GM21367 (cell line): Measurements from ENCODE around the gene IL3.
A peak's percentile ranks its signal among the peaks of the same experiment; 100 is the strongest.

ENCODE experiments used
- ATAC-seq: cut with Tn5 transposase; IDR thresholded peaks from one replicate; pipeline ENCODE4 v1.9.1; 2021; ENCODE audit not compliant: unreplicated experiment

The IL3 gene, protein sequence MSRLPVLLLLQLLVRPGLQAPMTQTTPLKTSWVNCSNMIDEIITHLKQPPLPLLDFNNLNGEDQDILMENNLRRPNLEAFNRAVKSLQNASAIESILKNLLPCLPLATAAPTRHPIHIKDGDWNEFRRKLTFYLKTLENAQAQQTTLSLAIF

GRCh38 chr5:132060501-132061161 lies at the start of gene IL3:
Gene IL3, plus strand, starts transcription at chr5:132060655. Its CDS starts 52 bp downstream, at chr5:132060707.
- no peak for ATAC-seq

- no peak for ATAC-seq
These were observed 49.4 kb upstream of the IL3 start for GRCh38 chr5:132010989-132011621.

DNA sequence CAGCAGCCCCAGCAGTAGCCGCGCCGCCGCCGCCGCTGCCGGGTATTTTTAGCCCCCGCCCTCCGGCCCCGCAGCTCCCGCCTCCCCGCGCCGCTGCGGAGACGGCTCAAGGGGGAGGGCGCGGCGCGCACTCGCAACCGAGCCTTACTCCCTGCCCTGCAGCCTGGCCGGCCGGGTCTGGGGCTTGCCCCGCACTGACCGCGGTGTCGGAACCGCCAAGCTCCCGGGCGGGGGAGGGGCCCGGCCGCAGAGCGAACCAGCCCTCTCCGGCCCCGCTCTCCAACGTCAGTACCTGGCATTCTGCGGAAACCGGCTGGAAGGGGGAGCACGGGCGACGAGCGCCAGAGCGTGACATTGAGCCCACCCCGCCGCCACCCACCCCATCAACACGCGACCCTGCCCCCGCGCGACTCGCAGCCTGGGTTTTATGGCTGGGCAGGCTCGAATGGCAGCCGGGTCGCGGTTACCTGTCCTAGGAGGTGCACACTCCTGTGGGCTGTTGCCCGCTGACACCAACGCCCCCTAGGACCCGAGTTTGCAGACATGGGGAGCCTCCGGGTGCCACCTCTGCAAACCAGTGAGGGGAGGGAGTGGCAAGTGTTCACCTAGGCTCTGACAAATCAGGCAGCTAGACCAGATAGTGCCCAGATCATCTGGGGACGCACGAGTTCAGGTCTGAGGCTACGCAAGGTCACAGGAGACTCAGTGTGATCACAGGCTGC lies 48.7 kb upstream of the IL3 start, which contains the start of gene ACSL6:
Gene ACSL6 (minus strand): TSS at position 37 of the 722 bp plus-strand sequence. CDS start 105 bp downstream, outside the sequence.
- no peak for ATAC-seq

- no peak for ATAC-seq
These were observed 48.0 kb upstream of the IL3 start for GRCh38 chr5:132012371-132013005.

DNA sequence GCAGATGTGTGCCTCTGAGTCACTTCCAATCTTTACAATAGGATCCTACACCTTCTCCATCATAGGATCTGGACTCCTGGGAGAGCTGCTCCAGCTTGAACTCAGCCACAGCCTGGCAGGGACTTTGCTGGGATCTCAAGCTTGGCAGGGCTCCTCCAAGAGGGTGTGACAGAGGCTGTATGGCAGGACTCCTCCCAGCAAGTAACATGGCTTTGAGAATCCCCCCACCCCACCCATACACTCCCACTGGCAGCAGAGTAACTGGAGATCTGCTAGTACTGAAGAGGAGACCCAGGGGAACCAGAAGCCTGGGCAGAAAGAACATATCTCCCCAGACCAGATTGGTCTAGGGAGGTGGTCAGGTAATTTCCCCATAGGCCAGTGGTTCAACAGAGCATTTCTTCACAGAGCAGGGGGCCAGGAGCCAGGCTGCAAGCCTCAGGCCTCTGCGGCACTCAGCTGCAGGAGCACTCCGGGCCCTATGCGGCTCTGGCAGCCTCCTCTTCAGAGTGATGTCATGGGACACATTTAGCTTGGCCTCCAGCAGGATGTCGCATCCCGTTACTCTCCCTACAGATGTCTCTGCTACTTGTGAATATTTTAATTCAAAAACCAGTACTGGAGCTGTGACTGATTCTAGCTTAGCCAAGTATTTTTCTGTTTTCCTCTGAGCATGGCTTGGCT lies 47.3 kb upstream of the IL3 start:
- no peak for ATAC-seq

GRCh38 chr5:132013711-132014110 lies 46.7 kb upstream of the IL3 start:
- no peak for ATAC-seq

DNA sequence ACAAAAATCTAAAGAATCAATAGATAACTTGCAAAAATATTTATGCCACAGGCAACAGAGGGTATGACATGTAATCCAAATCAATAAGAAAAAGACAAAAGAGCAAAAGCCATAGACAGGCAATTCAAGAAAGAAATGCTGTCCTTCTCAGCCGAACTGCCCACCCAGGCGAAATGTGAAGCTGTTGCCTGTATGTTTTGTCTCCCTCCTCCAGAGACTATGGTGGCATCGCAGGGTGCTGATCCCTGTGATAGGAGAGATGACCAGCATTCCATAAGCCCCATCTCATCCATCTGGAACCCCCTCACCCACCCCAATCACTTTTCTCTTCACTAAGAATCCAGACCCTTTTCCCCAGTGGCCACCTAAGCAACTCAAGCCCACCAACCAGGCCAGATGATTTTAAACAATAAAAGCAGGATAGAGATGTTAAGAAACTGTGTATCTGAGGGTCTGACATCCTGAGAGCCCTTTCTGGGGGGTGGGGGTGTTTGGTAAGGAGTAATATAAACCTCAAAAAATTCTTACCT lies 43.7 kb upstream of the IL3 start:
- no peak for ATAC-seq

- no peak for ATAC-seq
These were observed 43.1 kb upstream of the IL3 start for GRCh38 chr5:132017316-132017715.

DNA sequence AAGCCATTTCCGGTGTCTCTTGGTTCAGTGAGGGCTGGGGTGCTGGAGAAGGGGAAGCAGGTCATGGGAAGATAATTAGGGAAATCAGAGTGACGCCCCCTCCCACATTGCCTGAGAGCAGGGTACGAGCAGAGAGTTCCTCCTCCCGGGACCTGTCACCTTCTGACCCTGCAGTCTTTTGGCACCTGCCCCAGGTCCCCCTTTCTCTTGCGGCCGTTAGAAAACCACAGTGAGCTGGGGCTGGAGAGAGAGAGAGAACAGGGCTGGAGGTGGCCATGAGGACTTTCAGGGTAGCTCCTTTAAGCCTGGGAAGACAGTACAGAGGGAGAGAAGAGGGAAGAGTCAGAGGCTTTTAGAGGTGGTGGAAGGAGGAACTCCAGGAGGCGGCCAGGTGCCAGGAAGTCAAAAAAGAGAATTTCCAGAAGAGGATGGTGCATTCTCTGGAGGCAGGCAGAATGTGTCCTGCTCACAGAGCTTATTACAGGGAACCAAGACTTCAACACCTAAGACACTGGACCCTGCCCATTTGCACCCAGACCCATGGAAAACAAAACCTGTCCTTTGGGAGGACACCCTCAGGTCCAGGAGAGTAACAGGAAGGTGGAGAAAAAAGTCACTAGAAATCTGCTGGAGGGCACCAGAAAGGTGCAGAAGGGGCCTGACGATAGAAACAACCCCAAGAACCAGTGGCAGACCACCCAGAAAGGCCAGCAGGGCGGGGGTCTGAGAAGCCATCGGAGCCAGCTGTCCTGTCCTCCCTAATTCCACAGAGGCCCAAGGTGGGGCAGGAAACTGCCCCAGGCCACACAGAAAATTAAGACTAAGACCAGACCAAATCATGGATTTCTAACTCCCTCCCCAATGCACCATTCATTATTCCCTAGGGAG lies 42.5 kb upstream of the IL3 start:
- no peak for ATAC-seq

DNA sequence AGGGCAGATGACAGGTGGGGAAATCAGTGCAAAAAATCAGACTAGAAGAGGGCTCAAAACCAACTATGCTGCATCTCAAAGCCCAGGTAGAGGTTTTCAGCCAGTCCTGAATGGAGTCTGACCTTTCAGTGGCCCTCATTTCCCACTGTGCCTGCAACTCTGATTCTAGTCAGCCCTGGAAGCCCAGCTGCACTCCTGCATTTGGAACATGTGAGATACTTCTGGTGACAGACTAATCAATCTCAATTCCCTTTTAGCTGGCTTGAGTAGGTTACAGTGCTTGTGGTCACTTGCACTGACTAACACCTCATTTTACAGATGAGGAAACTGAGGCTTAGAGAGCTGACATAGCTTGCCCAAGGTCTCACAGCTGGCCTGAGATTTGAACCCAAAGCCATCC lies 41.1 kb upstream of the IL3 start:
- ATAC-seq, result no peak

DNA sequence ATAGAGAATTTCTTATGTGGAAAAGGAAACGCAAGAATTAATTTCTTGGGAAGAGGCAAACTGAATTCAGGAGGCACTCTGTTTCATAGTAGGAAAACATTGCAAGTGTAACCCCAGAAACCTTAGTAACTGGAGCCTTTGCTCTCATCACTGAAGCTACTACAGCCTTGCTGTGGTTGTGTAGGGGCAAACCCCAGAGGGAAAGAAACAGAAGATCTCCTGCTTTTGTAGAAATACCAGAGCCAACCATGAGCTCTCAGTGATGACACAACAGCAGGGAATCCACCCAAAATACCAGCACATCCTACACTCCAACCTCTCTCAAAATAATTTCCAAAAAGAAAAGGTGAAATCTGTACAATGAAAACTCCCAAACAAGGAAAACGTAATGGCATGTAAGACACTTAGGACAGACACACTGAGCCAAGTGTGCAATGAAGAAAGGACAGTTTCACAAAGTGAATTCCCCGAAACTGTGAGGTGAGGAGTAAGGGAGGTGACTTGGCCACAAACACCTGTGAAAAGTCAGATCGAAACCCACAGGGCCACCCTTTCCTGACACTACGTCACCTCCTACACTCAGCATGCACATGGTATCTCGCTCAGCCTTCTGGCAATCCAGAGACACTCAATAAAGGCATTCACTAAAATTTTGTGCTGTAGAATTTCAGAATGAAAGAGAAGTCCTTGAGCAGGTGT lies 40.4 kb upstream of the IL3 start:
- peak; percentile 97 for ATAC-seq

- ATAC-seq, result peak; percentile 0
These were observed 39.7 kb upstream of the IL3 start for GRCh38 chr5:132020568-132021339.

GRCh38 chr5:132021654-132022053 lies 38.8 kb upstream of the IL3 start:
- ATAC-seq, result no peak

GRCh38 chr5:132022737-132023136 lies 37.7 kb upstream of the IL3 start:
- no peak for ATAC-seq

DNA sequence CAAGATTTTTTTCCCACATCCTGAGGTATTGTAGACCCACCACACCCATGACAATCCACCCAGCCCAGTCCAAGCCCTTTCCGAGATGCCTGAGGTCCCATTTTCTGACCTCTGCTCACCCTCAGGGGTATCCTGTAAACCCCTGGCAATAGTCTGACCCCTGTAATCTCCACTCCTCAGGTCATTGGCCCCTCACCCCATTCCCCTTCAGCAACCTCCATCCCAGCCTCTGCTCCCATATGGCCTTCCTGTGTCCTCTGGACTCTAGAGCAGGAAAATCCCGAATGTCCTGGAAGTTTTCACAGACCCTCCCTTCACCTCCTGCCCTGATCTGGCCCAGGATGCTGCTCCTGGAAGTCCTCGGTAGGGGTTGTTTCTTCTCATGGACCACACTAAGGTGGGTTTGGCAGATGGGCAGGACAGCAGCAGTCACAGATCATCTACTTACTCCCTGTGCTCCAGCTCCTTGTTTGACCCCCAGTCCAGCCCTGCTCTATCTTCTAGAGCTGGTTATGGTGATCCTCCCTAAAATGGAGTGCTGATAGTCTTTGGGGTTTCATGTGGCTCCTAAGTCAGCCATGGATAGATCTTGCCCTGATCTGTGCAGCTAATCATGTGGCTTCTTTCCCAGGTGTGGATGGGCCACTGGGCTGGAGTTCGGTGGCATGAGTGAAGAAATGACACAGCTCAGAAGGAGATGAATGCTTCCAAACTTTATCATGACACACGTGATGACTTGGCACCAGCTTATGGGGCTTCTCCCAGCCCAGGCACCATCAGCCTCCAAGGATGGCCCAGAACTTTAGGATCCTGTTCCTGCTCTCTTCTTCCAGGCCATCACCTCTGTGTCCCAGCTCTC lies 37.0 kb upstream of the IL3 start:
- no peak for ATAC-seq

- ATAC-seq, result no peak
These were observed 36.4 kb upstream of the IL3 start for GRCh38 chr5:132024117-132024435.

GRCh38 chr5:132024789-132025402 lies 35.6 kb upstream of the IL3 start:
- ATAC-seq, result no peak
